GM18498 (cell line): Measurements from ENCODE around the gene C9orf57.
"Not testable (repeated sequence)": the region's sequence is repeated elsewhere in the genome, so short reads cannot be mapped to it uniquely, and the experiment has no call there.

Source experiments
- ATAC-seq: cut with Tn5 transposase; IDR thresholded peaks from one replicate; pipeline ENCODE4 v1.9.1; 2021; ENCODE audit warnings: mild to moderate bottlenecking, moderate library complexity; ENCODE audit not compliant: unreplicated experiment

C9orf57 gene

DNA sequence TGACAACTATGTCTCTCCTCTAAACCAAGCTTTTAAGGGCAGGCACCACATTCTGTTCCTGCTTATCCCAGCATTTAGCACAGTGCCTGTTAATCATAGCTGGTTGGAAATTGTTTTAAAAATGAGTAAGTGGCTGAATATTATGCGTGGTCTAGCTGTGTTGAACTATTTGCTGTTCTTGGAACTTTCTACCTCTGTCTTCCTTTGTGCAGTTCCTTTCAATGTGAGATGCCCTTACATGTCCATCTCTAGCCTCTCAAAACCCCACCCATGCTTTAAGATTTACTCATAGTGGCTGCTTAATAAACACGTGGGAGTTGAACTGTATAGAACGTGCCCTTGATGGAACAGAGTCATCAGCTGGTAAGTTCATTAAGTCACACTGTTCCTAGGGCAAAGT, 34.5 kb downstream of the C9orf57 start:
- no peak for ATAC-seq

GRCh38 chr9:72023596-72023995, 36.8 kb downstream of the C9orf57 start:
- ATAC-seq = no peak

DNA sequence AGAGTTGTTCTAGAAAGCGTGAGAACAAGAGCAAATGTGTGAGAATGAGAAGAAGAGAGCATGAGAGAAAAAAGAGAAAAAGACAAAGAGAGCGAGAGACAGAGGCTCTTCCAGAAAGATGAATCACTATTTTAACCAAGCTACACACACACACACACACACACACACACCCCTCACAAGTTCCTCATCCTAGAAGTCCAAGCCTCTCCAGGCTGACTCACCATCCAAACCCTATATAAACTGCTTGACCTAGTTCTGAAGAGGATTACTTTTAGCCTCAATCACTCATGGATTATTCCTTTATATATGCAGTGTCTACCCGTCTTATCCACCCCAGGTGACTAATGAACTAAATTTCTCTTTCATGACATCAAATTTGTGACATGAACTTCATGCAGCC, 37.6 kb downstream of the C9orf57 start:
- no peak for ATAC-seq

DNA sequence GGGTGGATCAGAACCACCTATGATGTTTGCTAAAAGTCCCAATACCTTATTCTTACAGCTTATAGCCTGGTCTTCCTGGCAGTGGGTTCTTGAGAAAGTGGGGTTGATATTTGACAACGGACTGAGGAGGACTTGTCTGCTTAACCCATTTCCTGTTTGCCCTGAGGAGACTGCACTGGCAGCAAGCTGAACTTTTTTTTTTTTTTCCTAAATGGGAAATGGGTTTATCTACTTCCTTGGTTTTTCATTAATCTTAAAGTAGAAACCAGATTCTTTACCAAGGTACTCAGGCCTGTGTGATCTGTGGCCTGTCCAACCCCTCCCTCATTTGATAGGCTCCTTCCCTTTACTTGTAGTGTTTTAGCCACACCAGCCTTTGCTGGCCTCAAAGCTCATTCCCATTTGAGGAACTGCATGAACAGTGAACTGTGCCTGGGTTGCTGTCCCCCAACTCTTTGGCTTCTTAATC, 47.1 kb downstream of the C9orf57 start:
- no peak for ATAC-seq

DNA sequence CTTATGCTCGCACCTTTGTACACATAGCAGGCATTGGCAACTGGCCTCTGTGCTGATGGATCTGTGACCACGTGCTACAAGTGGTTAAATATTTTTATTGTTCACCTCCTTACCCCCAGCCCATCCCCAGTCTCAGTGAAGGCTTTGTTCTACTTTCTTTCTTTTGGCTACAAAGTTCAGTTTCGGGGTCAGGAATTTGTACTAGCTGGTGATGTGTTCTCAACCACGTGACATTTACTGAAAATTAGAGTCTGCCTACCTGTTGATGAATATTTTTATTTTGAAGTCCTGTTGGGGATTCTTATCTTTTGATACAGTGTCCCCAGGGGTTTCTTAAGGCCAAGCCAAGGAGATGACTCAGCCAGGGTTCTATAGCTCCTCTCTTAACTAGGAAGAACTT, 47.8 kb downstream of the C9orf57 start:
- ATAC-seq = no peak

- ATAC-seq = not testable (repeated sequence)
Observed at GRCh38 chr9:72007726-72008125, 52.7 kb downstream of the C9orf57 start.

GRCh38 chr9:72006501-72006900, 53.9 kb downstream of the C9orf57 start:
- no peak for ATAC-seq

DNA sequence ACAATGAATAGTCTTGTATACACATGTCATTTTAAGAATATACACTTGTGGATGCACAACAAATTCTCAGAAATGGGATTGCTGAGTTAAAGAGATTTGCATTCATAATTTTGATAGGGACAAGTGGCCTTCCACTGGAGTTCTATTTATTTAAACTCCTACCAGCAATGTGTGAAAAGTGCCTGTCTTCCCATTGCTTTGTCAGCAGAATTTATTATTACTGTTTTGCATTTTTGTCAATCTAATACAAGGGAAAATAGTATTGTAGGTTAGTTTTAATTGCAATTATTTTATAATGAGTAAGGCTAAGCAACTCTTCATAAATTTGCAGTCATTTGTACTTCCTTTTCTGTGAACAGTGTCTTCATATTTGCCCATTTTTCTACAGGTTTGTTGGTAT, 55.0 kb downstream of the C9orf57 start:
- ATAC-seq = no peak
